Endothelial cell of umbilical vein (primary cell): ENCODE measurements around the gene GCNT2. TPM values are rescaled to one million over a fixed set of nuclear protein-coding genes. Genes with fewer than 3 reads are reported as not detected.

Experiments used
- BruUV-seq: library from RNA; stranded (reverse); fragments of 400-500 nt; replicated peaks from 2 replicates; lab custom pipeline; 2021; lab: Mats Ljungman, UMichigan
- CTCF ChIA-PET: fragments of 300-600, 350-600 bp; sonication (Branson Sonifier 250); formaldehyde crosslinking; loops from one replicate; lab custom pipeline; 2021; ENCODE audit warnings: antibody characterized with exemption, inconsistent platforms; lab: Charles Lee
- POLR2A ChIA-PET: fragments of 300-600, 350-600 bp; sonication (Branson Sonifier 250); formaldehyde crosslinking; loops from one replicate; lab custom pipeline; 2021; ENCODE audit warnings: antibody characterized with exemption, inconsistent platforms; lab: Charles Lee
- DNase-seq: peaks from one replicate; pipeline ENCODE4 v3.0.0-alpha.2; 2011; ENCODE audit warnings: low read depth, low spot score
- FAIRE-seq: peaks from 2 replicates; lab custom pipeline; 2011; peaks lifted over from hg19 to GRCh38; lab: Jason Lieb, UNC
- H2AFZ ChIP-seq: 2 replicates; pipeline ENCODE4 v1.6.0; 2012; ENCODE audit warnings: low read depth, low read length, control low read depth, inconsistent platforms
- H3K27ac ChIP-seq: 2 replicates; pipeline ENCODE4 v1.5.1; 2011; ENCODE audit warnings: low read depth, mild to moderate bottlenecking, control low read depth, low read length, moderate library complexity; ENCODE audit not compliant: insufficient read depth
- H3K27me3 ChIP-seq, 2 experiments: 2 replicates each; pipeline versions ENCODE4 v1.6.0 to v1.6.1; 2011; ENCODE audit warnings: low read length in 2 of 2, mixed read lengths in 1 of 2; ENCODE audit not compliant: control insufficient read depth in 2 of 2, insufficient read depth in 2 of 2
- H3K36me3 ChIP-seq, 2 experiments: 2 replicates in 1 of 2; 3 replicates in 1 of 2; pipeline ENCODE4 v1.5.1; 2011; ENCODE audit warnings: low read length in 2 of 2, mild to moderate bottlenecking in 1 of 2, moderate library complexity in 1 of 2; ENCODE audit not compliant: control insufficient read depth in 2 of 2, insufficient read depth in 2 of 2; ENCODE audit errors: extremely low read depth in 1 of 2
- H3K4me1 ChIP-seq: 3 replicates; pipeline ENCODE4 v1.5.1; 2011; ENCODE audit warnings: mild to moderate bottlenecking, low read length; ENCODE audit not compliant: control insufficient read depth, insufficient read depth; ENCODE audit errors: extremely low read depth
- H3K4me2 ChIP-seq: 2 replicates; pipeline ENCODE4 v1.6.1; 2011; ENCODE audit warnings: low read length, control low read depth, mixed read lengths; ENCODE audit not compliant: insufficient read depth
- H3K4me3 ChIP-seq, 3 experiments: fragments of 200-600 bp in 1 of 3; sonication (generic), shearing (Covaris generic) in 1 of 3; replicated peaks in 1 of 3; 2 replicates each; pipeline ENCODE4 v1.5.1; 2011 to 2016; ENCODE audit warnings: control low read depth in 3 of 3, low read length in 3 of 3, mild to moderate bottlenecking in 2 of 3, inconsistent platforms in 1 of 3, low read depth in 1 of 3, moderate library complexity in 1 of 3; ENCODE audit not compliant: insufficient read depth in 1 of 3
- H3K79me2 ChIP-seq: 2 replicates; pipeline ENCODE4 v1.6.0; 2012; ENCODE audit warnings: low read length, inconsistent platforms; ENCODE audit not compliant: control insufficient read depth, insufficient read depth
- H3K9ac ChIP-seq: replicated peaks from 2 replicates; pipeline ENCODE3; 2011; ENCODE audit warnings: low read length, control low read depth; ENCODE audit not compliant: insufficient read depth; ENCODE audit errors: extremely low read depth
- H3K9me1 ChIP-seq: replicated peaks from 3 replicates; pipeline ENCODE4 v1.6.0; 2011; ENCODE audit warnings: mild to moderate bottlenecking, low read length; ENCODE audit not compliant: control insufficient read depth, insufficient read depth; ENCODE audit errors: extremely low read depth
- H3K9me3 ChIP-seq: replicated peaks from 2 replicates; pipeline ENCODE4 v1.5.1; 2012; ENCODE audit warnings: low read length, inconsistent platforms; ENCODE audit not compliant: control insufficient read depth, insufficient read depth
- H4K20me1 ChIP-seq: replicated peaks from 2 replicates; pipeline ENCODE3; 2011; ENCODE audit warnings: mild to moderate bottlenecking, low read length; ENCODE audit not compliant: control insufficient read depth, insufficient read depth; ENCODE audit errors: extremely low read depth
- EZH2 ChIP-seq: IDR thresholded peaks from 2 replicates; pipeline ENCODE4 v1.6.1; 2012; ENCODE audit warnings: borderline replicate concordance, low read depth, mild to moderate bottlenecking, moderate library complexity, low read length, inconsistent platforms; ENCODE audit not compliant: severe bottlenecking
- FOS ChIP-seq: IDR thresholded peaks from 2 replicates; pipeline ENCODE4 v1.6.1; 2011; ENCODE audit warnings: mild to moderate bottlenecking, low read length, moderate library complexity, borderline replicate concordance; ENCODE audit not compliant: insufficient read depth
- GATA2 ChIP-seq: IDR thresholded peaks from 2 replicates; pipeline ENCODE4 v1.7.0; 2011; ENCODE audit warnings: low read depth, mild to moderate bottlenecking, moderate library complexity, mixed read lengths, low read length; ENCODE audit not compliant: insufficient read length, insufficient read depth
- JUN ChIP-seq: IDR thresholded peaks from 2 replicates; pipeline ENCODE4 v1.6.1; 2011; ENCODE audit warnings: borderline replicate concordance, low read depth; ENCODE audit not compliant: insufficient read length, insufficient read depth
- MAX ChIP-seq: IDR thresholded peaks from 2 replicates; pipeline ENCODE4 v1.6.1; 2011; ENCODE audit not compliant: insufficient read depth, insufficient read length
- MYC ChIP-seq: IDR thresholded peaks from one replicate; pipeline ENCODE4 v1.6.1; 2011; ENCODE audit warnings: mild to moderate bottlenecking, low read depth, low read length
- POLR2A ChIP-seq: IDR thresholded peaks from 2 replicates; pipeline ENCODE4 v1.6.1; 2012; ENCODE audit warnings: low read depth, mild to moderate bottlenecking, control low read depth, low read length
- POLR2AphosphoS5 ChIP-seq: IDR thresholded peaks from 2 replicates; pipeline ENCODE4 v1.6.1; 2012; ENCODE audit warnings: low read depth, mild to moderate bottlenecking, control low read depth, low read length, moderate library complexity; ENCODE audit not compliant: insufficient read depth
- dilution Hi-C: fragments of 300-500 bp; cut with MboI; formaldehyde crosslinking; loops from one replicate; pipeline ENCODE4 v1.15.0; 2019; ENCODE audit warnings: low sequenced_read_pairs; ENCODE audit not compliant: extremely low pct_ligation_motif_present
- intact Hi-C: fragments of 100-400 bp; cut with micrococcal nuclease; formaldehyde crosslinking; loops from one replicate; pipeline ENCODE4 v1.10.0; 2022
- polyA plus RNA-seq, 4 experiments: library from polyadenylated mRNA; depleted of rRNA in 3 of 4; stranded (reverse) in 3 of 4; unstranded in 1 of 4; fragments of >200 nt; gene quantifications; 2 replicates each; pipeline versions ENCODE4 v1.2.1 to v1.2.3, GENCODE V29; 2011 to 2012; ENCODE audit warnings: missing spikeins in 1 of 4
- total RNA-seq: library from RNA; stranded (reverse); gene quantifications from 2 replicates; pipeline ENCODE4 v1.2.3, GENCODE V29; 2021
- TF ChIP-seq, protein P1 (sequence below), 2 donors: IDR thresholded peaks; 1 replicate in 1 of 2; 2 replicates in 1 of 2; pipeline ENCODE4 v1.5.1; 2011; ENCODE audit warnings: low read length in 2 of 2, mild to moderate bottlenecking in 2 of 2, moderate library complexity in 2 of 2, control low read depth in 1 of 2, inconsistent platforms in 1 of 2, low read depth in 1 of 2; ENCODE audit not compliant: insufficient read depth in 1 of 2; ENCODE audit errors: extremely low read depth in 1 of 2

The GCNT2 gene
- total and polyA plus RNA-seq, 2 donors (not counting 3 experiments of a cell fraction or from before 2014, with no cell fraction given), result 3.8 to 10.9 TPM

- dilution Hi-C loops (no loop called here), intact Hi-C loops (no loop called here)
- Histone ChIP-seq H3K27me3 (no peaks in the 10 kb centered on the region), H3K36me3 (no peaks in the 10 kb centered on the region), H3K9me3 (no peaks in the 10 kb centered on the region), H3K79me2 (no peaks in the 10 kb centered on the region), H3K9me1 (no peaks in the 10 kb centered on the region), H3K4me1 (no peaks in the 10 kb centered on the region), H2AFZ (no peak overlapping the region), H4K20me1 (no peaks in the 10 kb centered on the region), H3K4me2 (no peak overlapping the region), H3K27ac (no peak overlapping the region), H3K9ac (no peak overlapping the region), H3K4me3 (no peak overlapping the region)
- no peak for FAIRE-seq
- DNase-seq, result no peak
- POLR2A ChIA-PET, result no interaction called here
- BruUV-seq, result no TSS peak
- CTCF ChIA-PET, result no interaction called here
- no peak for TF ChIP-seq EZH2
- TF ChIP-seq, protein P1, sequence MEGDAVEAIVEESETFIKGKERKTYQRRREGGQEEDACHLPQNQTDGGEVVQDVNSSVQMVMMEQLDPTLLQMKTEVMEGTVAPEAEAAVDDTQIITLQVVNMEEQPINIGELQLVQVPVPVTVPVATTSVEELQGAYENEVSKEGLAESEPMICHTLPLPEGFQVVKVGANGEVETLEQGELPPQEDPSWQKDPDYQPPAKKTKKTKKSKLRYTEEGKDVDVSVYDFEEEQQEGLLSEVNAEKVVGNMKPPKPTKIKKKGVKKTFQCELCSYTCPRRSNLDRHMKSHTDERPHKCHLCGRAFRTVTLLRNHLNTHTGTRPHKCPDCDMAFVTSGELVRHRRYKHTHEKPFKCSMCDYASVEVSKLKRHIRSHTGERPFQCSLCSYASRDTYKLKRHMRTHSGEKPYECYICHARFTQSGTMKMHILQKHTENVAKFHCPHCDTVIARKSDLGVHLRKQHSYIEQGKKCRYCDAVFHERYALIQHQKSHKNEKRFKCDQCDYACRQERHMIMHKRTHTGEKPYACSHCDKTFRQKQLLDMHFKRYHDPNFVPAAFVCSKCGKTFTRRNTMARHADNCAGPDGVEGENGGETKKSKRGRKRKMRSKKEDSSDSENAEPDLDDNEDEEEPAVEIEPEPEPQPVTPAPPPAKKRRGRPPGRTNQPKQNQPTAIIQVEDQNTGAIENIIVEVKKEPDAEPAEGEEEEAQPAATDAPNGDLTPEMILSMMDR (IDR thresholded peaks at IDR 0.05; ENCODE audit: extremely low read depth in 1 of 2, insufficient read depth in 1 of 2, low read depth in 1 of 2, low read length in 2 of 2), result no peak
- TF ChIP-seq JUN, result no peak
- TF ChIP-seq MAX, result no peak
- no peak for TF ChIP-seq FOS
- no peak for TF ChIP-seq GATA2
- no peak for TF ChIP-seq MYC
- no peak for TF ChIP-seq POLR2AphosphoS5
- no peak for TF ChIP-seq POLR2A
Observed at GRCh38 chr6:10584607-10585006, 63.5 kb downstream of the GCNT2 start.
